Upper lobe of left lung (tissue), 6 donors: Measurements from ENCODE around the gene C14orf119. TPM values are rescaled to one million over a fixed set of nuclear protein-coding genes. Genes with fewer than 3 reads are reported as not detected.

ENCODE experiments used
- ATAC-seq, 2 donors: fragments of 200-7000 bp; cut with Tn5 transposase; one replicate each; pipeline ENCODE4 v1.9.1; 2022; ENCODE audit warnings: mild to moderate bottlenecking in 2 of 2, moderate library complexity in 2 of 2; ENCODE audit not compliant: low FRiP score in 2 of 2
- DNase-seq, 2 donors: peaks; one replicate each; pipeline ENCODE4 v3.0.0-alpha.2; 2019 to 2020
- H3K27ac ChIP-seq, 4 donors: fragments of 200-600 bp; sonication (generic); one replicate each; pipeline ENCODE4 v1.5.1; 2016 to 2019
- H3K27me3 ChIP-seq, 4 donors: fragments of 200-600 bp; sonication (generic); one replicate each; pipeline ENCODE4 v1.5.1; 2017 to 2019
- H3K36me3 ChIP-seq, 4 donors: fragments of 200-600 bp; sonication (generic); one replicate each; pipeline ENCODE4 v1.5.1; 2016 to 2019
- H3K4me1 ChIP-seq, 4 donors: fragments of 200-600 bp; sonication (generic); one replicate each; pipeline ENCODE4 v1.5.1; 2018 to 2019
- H3K4me3 ChIP-seq, 4 donors: fragments of 200-600 bp; sonication (generic); one replicate each; pipeline ENCODE4 v1.5.1; 2017 to 2019; ENCODE audit warnings: mild to moderate bottlenecking in 2 of 4, moderate library complexity in 1 of 4
- H3K9me3 ChIP-seq, 4 donors: fragments of 200-600 bp; sonication (generic); one replicate each; pipeline ENCODE4 v1.5.1; 2018 to 2019
- EP300 ChIP-seq, 4 donors: sonication (generic); formaldehyde crosslinking; IDR thresholded peaks; one replicate each; pipeline ENCODE4 v1.5.1; 2017; ENCODE audit warnings: antibody characterized with exemption in 4 of 4, control low read depth in 2 of 4
- POLR2A ChIP-seq, 4 donors: fragments of 450-650 bp; IDR thresholded peaks; one replicate each; pipeline ENCODE4 v1.5.1; 2016 to 2017; ENCODE audit warnings: antibody characterized with exemption in 4 of 4, mild to moderate bottlenecking in 2 of 4
- POLR2AphosphoS5 ChIP-seq, 2 donors: sonication (generic); formaldehyde crosslinking; IDR thresholded peaks; one replicate each; pipeline ENCODE4 v1.5.1; 2017; ENCODE audit warnings: antibody characterized with exemption in 2 of 2
- WGBS, 2 donors: methylation state at CpG; one replicate each; pipeline ENCODE4 v1.1.5; 2017 to 2018; 5-methylcytosine and 5-hydroxymethylcytosine counted together
- total RNA-seq, 6 donors: library from RNA; depleted of rRNA in 4 of 6; stranded (reverse); fragments of >200 nt in 4 of 6; gene quantifications; one replicate each; pipeline versions ENCODE4 v1.1.0 to v1.2.1, GENCODE V29; 2016 to 2021
- TF ChIP-seq, protein P1 (sequence below), 6 experiments: fragments of 450-650 bp in 4 of 6; fragments of 200-600 bp in 2 of 6; sonication (generic) in 2 of 6; IDR thresholded peaks; one replicate each; pipeline ENCODE4 v1.5.1; 2016 to 2019; ENCODE audit warnings: antibody characterized with exemption in 6 of 6
- donor health status: DM: no; HTN: no; CAD: no; lungs with moderate emphysema.
- donor health status: DM: no; HTN: yes; CAD: no; lungs with severe emphysema.

Gene C14orf119
- total RNA-seq, 6 donors from 2014 or later = 4.9 to 52.5 (median 35.7) TPM

GRCh38 chr14:23093526-23093925 is 1.8 kb upstream of the C14orf119 start:
- DNase-seq (no peak), ATAC-seq (no peak)
- peak overlapping the region in 3 of 4 donors; percentile 74 to 85 (median 84) for H3K4me3 ChIP-seq
- peaks cover 17 to 59% (median 38%) of the 10 kb centered on the region in 4 donors for H3K36me3 ChIP-seq
- WGBS, 2 donors = 67 to 75% methylated on average over 2 of the region's 2 CpGs
- H3K4me1 ChIP-seq = peaks cover 25 to 69% (median 42%) of the 10 kb centered on the region in 4 donors
- H3K9me3 ChIP-seq = no peaks in the 10 kb centered on the region
- H3K27me3 ChIP-seq = no peaks in the 10 kb centered on the region
- TF ChIP-seq EP300 (IDR thresholded peaks at IDR 0.05) = no peak
- TF ChIP-seq POLR2AphosphoS5 (IDR thresholded peaks at IDR 0.05) = no peak
- no peak for TF ChIP-seq POLR2A (IDR thresholded peaks at IDR 0.05)
- TF ChIP-seq, protein P1, sequence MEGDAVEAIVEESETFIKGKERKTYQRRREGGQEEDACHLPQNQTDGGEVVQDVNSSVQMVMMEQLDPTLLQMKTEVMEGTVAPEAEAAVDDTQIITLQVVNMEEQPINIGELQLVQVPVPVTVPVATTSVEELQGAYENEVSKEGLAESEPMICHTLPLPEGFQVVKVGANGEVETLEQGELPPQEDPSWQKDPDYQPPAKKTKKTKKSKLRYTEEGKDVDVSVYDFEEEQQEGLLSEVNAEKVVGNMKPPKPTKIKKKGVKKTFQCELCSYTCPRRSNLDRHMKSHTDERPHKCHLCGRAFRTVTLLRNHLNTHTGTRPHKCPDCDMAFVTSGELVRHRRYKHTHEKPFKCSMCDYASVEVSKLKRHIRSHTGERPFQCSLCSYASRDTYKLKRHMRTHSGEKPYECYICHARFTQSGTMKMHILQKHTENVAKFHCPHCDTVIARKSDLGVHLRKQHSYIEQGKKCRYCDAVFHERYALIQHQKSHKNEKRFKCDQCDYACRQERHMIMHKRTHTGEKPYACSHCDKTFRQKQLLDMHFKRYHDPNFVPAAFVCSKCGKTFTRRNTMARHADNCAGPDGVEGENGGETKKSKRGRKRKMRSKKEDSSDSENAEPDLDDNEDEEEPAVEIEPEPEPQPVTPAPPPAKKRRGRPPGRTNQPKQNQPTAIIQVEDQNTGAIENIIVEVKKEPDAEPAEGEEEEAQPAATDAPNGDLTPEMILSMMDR (IDR thresholded peaks at IDR 0.05) = no peak
- H3K27ac ChIP-seq = peak overlapping the region in 1 of 4 donors; percentile 100

DNA sequence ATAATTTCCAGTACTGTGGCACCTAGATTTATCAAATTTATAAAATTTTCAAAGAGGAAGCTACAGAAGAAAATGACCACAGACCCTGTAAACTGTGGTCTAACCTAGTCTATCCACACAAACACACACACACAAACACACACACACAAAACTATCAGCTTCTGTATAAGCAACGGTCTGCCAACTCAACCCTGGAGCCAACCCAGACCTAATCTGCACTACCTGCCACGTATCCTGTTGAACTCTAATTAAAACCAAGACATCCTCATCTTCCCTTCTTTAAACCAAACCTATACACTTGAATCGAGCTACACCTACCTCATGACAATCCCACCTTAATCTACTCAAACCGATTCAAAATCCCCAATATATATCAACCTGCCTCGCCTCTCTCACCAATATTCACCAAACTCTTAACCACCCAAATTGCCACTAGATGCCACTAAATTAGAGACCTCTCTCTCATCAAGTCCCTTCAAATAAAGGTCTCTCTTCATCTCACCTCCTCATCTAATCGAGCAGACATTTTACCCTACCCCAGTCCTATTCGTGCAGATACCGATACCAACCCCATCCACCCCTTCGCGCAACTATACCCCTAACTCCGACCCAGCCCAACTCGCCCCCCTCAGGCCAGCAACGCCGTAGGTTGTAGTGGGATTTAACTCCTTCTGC is 1.2 kb upstream of the C14orf119 start:
- TF ChIP-seq, protein P1 (IDR thresholded peaks at IDR 0.05) = peak in 1 of 6 experiments; percentile 5
- no peak for TF ChIP-seq EP300 (IDR thresholded peaks at IDR 0.05)
- Histone ChIP-seq H3K27ac (peak overlapping the region; percentile 91 to 100 (median 99)), H3K27me3 (no peaks in the 10 kb centered on the region), H3K36me3 (peaks cover 11 to 59% (median 33%) of the 10 kb centered on the region in 4 donors), H3K4me1 (peaks cover 25 to 69% (median 42%) of the 10 kb centered on the region in 4 donors), H3K9me3 (no peaks in the 10 kb centered on the region), H3K4me3 (peak overlapping the region; percentile 74 to 85 (median 82))
- ATAC-seq (no peak), DNase-seq (no peak)
- 0 to 2% methylated on average over 14 of the region's 14 CpGs for WGBS, 2 donors

DNA sequence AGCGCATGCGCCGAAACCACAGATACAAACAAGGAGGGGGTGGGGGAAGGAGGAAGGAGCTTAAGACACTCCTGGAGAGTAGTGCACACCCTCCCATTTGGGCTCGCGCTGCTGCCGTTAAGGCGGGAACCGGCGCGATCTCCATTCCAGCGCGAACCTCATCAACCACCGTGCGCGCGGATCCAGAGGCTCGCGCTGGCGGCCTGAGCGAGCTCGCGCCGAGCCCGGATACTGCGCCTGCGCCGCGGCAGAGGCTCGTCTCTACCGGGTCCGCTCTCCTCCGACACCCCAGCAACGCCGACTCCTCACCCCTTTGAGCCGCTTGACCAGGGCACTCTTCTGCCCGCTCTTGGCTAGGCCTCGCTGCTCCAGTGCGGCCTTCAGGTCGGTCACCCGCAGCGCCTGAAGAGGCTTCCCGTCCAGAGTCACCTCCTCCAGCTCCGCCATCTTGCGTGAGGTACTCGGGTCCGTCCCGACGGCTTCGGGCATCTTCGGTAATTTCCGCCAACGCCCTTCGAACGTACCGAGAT is 574 bp upstream of the C14orf119 start, which contains the start of gene ACIN1:
TSS of gene ACIN1 (minus strand) at position 471 of the 530 bp plus-strand sequence. CDS start at position 447, 24 bp downstream.
- peaks cover 5 to 58% (median 27%) of the 10 kb centered on the region in 4 donors for H3K36me3 ChIP-seq
- no peaks in the 10 kb centered on the region for H3K9me3 ChIP-seq
- H3K4me3 ChIP-seq = peak within 1 kb of the TSS; percentile 74 to 85 (median 82)
- H3K27ac ChIP-seq = peak within 1 kb of the TSS; percentile 91 to 100 (median 99)
- WGBS, 2 donors = 0% methylated on average over 12 to 32 of the region's 55 CpGs
- peaks cover 25 to 70% (median 42%) of the 10 kb centered on the region in 4 donors for H3K4me1 ChIP-seq
- TF ChIP-seq POLR2AphosphoS5 (IDR thresholded peaks at IDR 0.05) (peak; percentile 86 to 94), EP300 (IDR thresholded peaks at IDR 0.05) (peak in 1 of 4 donors; percentile 6), POLR2A (IDR thresholded peaks at IDR 0.05) (peak in 3 of 4 donors; percentile 59 to 87 (median 62))
- TF ChIP-seq, protein P1 (IDR thresholded peaks at IDR 0.05) = no peak
- DNase-seq (peak; percentile 77 to 94), ATAC-seq (peak; percentile 74 to 76)
- no peaks in the 10 kb centered on the region for H3K27me3 ChIP-seq

- no peak for DNase-seq
- TF ChIP-seq POLR2AphosphoS5 (IDR thresholded peaks at IDR 0.05) (no peak), EP300 (IDR thresholded peaks at IDR 0.05) (no peak), POLR2A (IDR thresholded peaks at IDR 0.05) (no peak)
- TF ChIP-seq, protein P1 (IDR thresholded peaks at IDR 0.05) = no peak
- no peaks in the 10 kb centered on the region for H3K9me3 ChIP-seq
- H3K4me3 ChIP-seq = no peak overlapping the region
- no peak overlapping the region for H3K27ac ChIP-seq
- peaks cover 0 to 28% (median 12%) of the 10 kb centered on the region in 4 donors for H3K36me3 ChIP-seq
- H3K27me3 ChIP-seq = no peaks in the 10 kb centered on the region
- 87 to 90% methylated on average over 7 of the region's 7 CpGs for WGBS, 2 donors
- peaks cover 22 to 45% (median 26%) of the 10 kb centered on the region in 4 donors for H3K4me1 ChIP-seq
- no peak for ATAC-seq
Observed at GRCh38 chr14:23097786-23098185, 2.5 kb downstream of the C14orf119 start.
